KMS-11 (cell line): ENCODE data around the gene GOLGA6L10.
"Not testable (repeated sequence)": the region's sequence is repeated elsewhere in the genome, so short reads cannot be mapped to it uniquely, and the experiment has no call there.

Experiments
- H2AFZ ChIP-seq: fragments of 200-600 bp; sonication (generic); 2 replicates; pipeline ENCODE4 v1.6.1; 2016; ENCODE audit warnings: antibody characterized with exemption, mixed run types, low read depth
- H3K27ac ChIP-seq: fragments of 200-600 bp; sonication (generic); 2 replicates; pipeline ENCODE4 v1.6.1; 2016; ENCODE audit warnings: mild to moderate bottlenecking, mixed run types
- H3K27me3 ChIP-seq: fragments of 200-600 bp; sonication (generic); 2 replicates; pipeline ENCODE4 v1.6.1; 2017; ENCODE audit warnings: mild to moderate bottlenecking, low read depth, mixed run types, moderate library complexity; ENCODE audit not compliant: insufficient read depth
- H3K36me3 ChIP-seq: fragments of 200-600 bp; sonication (generic); 2 replicates; pipeline ENCODE4 v1.6.1; 2017; ENCODE audit warnings: mild to moderate bottlenecking, mixed run types; ENCODE audit not compliant: insufficient read depth
- H3K4me1 ChIP-seq: fragments of 200-600 bp; sonication (generic); 2 replicates; pipeline ENCODE4 v1.6.1; 2016; ENCODE audit warnings: mild to moderate bottlenecking, low read depth, mixed run types; ENCODE audit not compliant: poor library complexity, severe bottlenecking
- H3K4me2 ChIP-seq: fragments of 200-600 bp; sonication (generic); 2 replicates; pipeline ENCODE4 v1.7.0; 2016; ENCODE audit warnings: mild to moderate bottlenecking, mixed run types
- H3K4me3 ChIP-seq: fragments of 200-600 bp; sonication (generic); IDR thresholded peaks from 2 replicates; pipeline ENCODE4 v1.6.1; 2017; ENCODE audit warnings: low read depth, low read length, mixed read lengths; ENCODE audit not compliant: insufficient read depth
- H3K79me2 ChIP-seq: fragments of 200-600 bp; sonication (generic); 2 replicates; pipeline ENCODE4 v1.6.1; 2016; ENCODE audit warnings: low read depth, mixed run types; ENCODE audit not compliant: insufficient read depth
- H3K9ac ChIP-seq: fragments of 200-600 bp; sonication (generic); 2 replicates; pipeline ENCODE4 v1.6.1; 2016; ENCODE audit warnings: mild to moderate bottlenecking, mixed run types
- H4K20me1 ChIP-seq: fragments of 200-600 bp; sonication (generic); 2 replicates; pipeline ENCODE4 v1.6.1; 2016; ENCODE audit warnings: mild to moderate bottlenecking, mixed run types; ENCODE audit not compliant: insufficient read depth
- CTCF ChIP-seq: fragments of 200-600 bp; sonication (generic); conservative IDR thresholded peaks from 2 replicates; pipeline ENCODE4 v1.6.1; 2017; ENCODE audit warnings: low read depth, mild to moderate bottlenecking, antibody characterized with exemption, low read length, moderate library complexity, mixed read lengths

Gene GOLGA6L10

GRCh38 chr15:82313446-82313845 is 35.8 kb downstream of the GOLGA6L10 start:
- no peak overlapping the region for H3K9ac ChIP-seq
- no peaks in the 10 kb centered on the region for H3K36me3 ChIP-seq
- H3K79me2 ChIP-seq, result no peaks in the 10 kb centered on the region
- no peaks in the 10 kb centered on the region for H4K20me1 ChIP-seq
- H2AFZ ChIP-seq, result no peak overlapping the region
- no peaks in the 10 kb centered on the region for H3K27me3 ChIP-seq
- no peak for TF ChIP-seq CTCF
- no peak overlapping the region for H3K4me2 ChIP-seq
- no peaks in the 10 kb centered on the region for H3K4me1 ChIP-seq
- H3K4me3 ChIP-seq, result no peak overlapping the region
- H3K27ac ChIP-seq, result no peak overlapping the region

GRCh38 chr15:82312586-82313349 is 36.5 kb downstream of the GOLGA6L10 start:
- Histone ChIP-seq H3K79me2 (no peaks in the 10 kb centered on the region), H3K27me3 (no peaks in the 10 kb centered on the region), H4K20me1 (no peaks in the 10 kb centered on the region), H2AFZ (no peak overlapping the region), H3K27ac (no peak overlapping the region), H3K4me2 (no peak overlapping the region), H3K4me3 (no peak overlapping the region), H3K9ac (no peak overlapping the region), H3K4me1 (no peaks in the 10 kb centered on the region), H3K36me3 (no peaks in the 10 kb centered on the region)
- TF ChIP-seq CTCF, result no peak

- H3K79me2 ChIP-seq, H3K4me1 ChIP-seq, H3K36me3 ChIP-seq, H3K4me2 ChIP-seq, H2AFZ ChIP-seq, H3K27ac ChIP-seq, H3K27me3 ChIP-seq, H3K9ac ChIP-seq, H4K20me1 ChIP-seq, H3K4me3 ChIP-seq: not testable (repeated sequence)
These were observed 38.0 kb downstream of the GOLGA6L10 start for GRCh38 chr15:82311321-82311720.

GRCh38 chr15:82309802-82310201 is 39.5 kb downstream of the GOLGA6L10 start:
- Histone ChIP-seq H3K27me3 (no peaks in the 10 kb centered on the region), H2AFZ (no peak overlapping the region), H3K4me1 (no peaks in the 10 kb centered on the region), H3K27ac (no peak overlapping the region), H3K36me3 (no peaks in the 10 kb centered on the region), H3K79me2 (no peaks in the 10 kb centered on the region), H3K4me3 (no peak overlapping the region), H3K4me2 (no peak overlapping the region), H3K9ac (no peak overlapping the region), H4K20me1 (no peaks in the 10 kb centered on the region)
- no peak for TF ChIP-seq CTCF

- Histone ChIP-seq H3K36me3 (no peaks in the 10 kb centered on the region), H3K4me3 (no peak overlapping the region), H3K79me2 (no peaks in the 10 kb centered on the region), H3K9ac (no peak overlapping the region), H4K20me1 (no peaks in the 10 kb centered on the region), H2AFZ (no peak overlapping the region), H3K4me1 (no peaks in the 10 kb centered on the region), H3K4me2 (no peak overlapping the region), H3K27ac (no peak overlapping the region), H3K27me3 (no peaks in the 10 kb centered on the region)
- no peak for TF ChIP-seq CTCF
These were observed 41.6 kb downstream of the GOLGA6L10 start for GRCh38 chr15:82307714-82308081.
